GM21786 (cell line): ENCODE results near the gene CLDN10.
A peak's percentile ranks its signal among the peaks of the same experiment; 100 is the strongest.
"Not testable (repeated sequence)": the region's sequence is repeated elsewhere in the genome, so short reads cannot be mapped to it uniquely, and the experiment has no call there.

Experiments
- ATAC-seq: cut with Tn5 transposase; IDR thresholded peaks from one replicate; pipeline ENCODE4 v1.9.1; 2021; ENCODE audit not compliant: unreplicated experiment

CLDN10 gene

GRCh38 chr13:95540888-95541287 lies 11.6 kb upstream of the CLDN10 start:
- no peak for ATAC-seq

GRCh38 chr13:95541308-95541707 lies 11.2 kb upstream of the CLDN10 start:
- no peak for ATAC-seq

DNA sequence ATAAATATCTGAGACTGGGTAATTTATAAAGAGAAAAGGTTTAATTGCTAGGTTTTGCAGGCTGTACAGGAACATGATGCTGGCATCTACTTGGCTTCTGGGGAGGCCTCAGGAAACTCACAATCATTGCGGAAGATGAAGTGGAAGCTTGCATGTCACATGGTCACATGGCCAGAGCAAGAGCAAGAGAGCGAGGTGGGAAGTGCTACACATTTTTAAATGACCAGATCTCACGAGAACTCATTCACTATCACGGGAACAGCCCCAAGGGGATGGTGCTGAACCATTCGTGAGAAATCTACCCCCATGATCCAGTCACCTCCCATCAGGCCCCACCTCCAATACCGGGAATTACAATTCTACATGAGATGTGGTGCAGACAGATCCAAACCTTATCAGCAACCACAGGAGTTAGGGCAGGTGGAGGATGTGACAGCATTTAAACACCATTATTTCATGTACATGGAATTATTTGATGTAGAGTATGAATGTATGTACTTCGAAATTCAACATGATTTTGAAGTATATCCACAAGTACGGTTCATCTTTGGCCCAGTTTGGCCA lies 10.5 kb upstream of the CLDN10 start:
- ATAC-seq = no peak

DNA sequence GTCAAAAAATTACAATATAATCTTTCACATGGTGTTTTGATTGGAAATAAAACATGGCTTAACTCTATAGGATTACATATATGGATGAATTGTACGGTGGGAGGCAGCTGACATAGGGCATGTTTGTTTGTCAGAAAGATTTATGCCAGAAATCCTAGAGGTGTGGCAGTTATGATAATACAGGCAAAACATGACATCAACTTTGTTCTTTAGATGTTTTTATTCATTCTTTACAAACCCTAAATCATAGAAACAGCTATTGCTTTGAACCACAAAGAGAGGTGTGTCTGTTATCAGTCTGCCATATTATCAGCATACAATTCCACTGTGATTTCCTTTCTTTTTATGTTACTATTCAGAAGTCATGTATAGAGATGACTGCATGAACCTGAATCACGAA lies 8.2 kb upstream of the CLDN10 start:
- ATAC-seq = no peak

- no peak for ATAC-seq
These were observed 5.6 kb upstream of the CLDN10 start for GRCh38 chr13:95546919-95547318.

GRCh38 chr13:95547531-95548167 lies 4.9 kb upstream of the CLDN10 start:
- ATAC-seq = no peak

DNA sequence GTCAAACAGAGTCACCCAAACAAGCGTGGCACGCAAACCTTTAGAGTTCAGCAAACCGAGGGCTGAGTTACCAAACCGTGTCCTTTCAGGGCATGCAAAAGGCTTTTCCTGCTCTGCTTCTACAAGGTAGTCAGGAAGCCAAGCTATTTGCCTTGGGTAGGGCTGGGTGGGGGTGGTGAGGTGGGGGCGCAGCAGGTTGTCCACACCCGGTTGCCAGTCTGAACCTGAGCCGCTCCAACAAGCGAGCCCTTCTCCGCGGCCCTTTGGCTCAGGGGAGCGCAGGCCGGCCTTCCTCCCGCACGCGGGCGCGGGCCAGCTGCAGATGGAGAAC lies 347 bp upstream of the CLDN10 start:
- ATAC-seq = no peak

GRCh38 chr13:95553581-95554385 lies 1.3 kb downstream of the CLDN10 start:
- no peak for ATAC-seq

DNA sequence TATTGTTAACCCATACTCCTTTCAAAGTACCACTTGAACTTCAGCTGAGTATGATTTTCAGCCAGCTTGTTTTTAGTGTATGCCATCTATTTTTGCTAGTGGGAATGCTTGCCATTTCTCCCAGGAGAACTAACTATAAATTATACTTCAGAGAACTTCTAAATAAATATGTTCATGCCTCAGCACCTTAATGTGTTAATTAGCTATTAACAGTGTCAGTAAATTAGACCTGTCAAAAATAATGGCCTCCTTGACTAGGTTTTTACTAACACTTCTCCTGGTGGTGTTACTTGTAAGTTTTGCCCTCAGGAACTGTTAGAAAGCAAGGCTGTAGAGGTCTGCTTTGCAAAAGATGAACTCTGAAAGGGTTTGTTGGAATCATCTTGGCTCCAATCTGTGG lies 4.5 kb downstream of the CLDN10 start:
- no peak for ATAC-seq

GRCh38 chr13:95559100-95559499 lies 6.6 kb downstream of the CLDN10 start:
- ATAC-seq = no peak

- no peak for ATAC-seq
These were observed 7.9 kb downstream of the CLDN10 start for GRCh38 chr13:95560387-95560786.

DNA sequence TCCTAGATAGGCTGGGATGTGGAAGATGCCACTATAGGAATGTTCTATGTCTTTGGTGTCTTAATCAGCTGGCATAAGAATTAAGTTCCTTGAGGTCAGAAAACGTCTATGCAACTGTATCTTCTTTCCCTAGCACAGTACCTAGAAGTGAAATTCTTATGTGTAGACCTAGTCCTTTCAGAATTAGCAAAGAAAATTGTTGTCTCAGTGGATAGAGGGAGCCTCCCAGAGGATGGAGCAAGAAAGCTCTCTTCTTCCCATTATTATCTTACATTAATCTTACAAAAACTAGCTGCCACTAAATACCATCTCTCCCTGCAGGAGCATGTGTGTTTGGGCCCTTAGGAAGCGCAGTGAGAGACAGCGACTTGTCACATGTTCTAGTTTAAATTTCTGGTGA lies 11.6 kb downstream of the CLDN10 start:
- no peak for ATAC-seq

DNA sequence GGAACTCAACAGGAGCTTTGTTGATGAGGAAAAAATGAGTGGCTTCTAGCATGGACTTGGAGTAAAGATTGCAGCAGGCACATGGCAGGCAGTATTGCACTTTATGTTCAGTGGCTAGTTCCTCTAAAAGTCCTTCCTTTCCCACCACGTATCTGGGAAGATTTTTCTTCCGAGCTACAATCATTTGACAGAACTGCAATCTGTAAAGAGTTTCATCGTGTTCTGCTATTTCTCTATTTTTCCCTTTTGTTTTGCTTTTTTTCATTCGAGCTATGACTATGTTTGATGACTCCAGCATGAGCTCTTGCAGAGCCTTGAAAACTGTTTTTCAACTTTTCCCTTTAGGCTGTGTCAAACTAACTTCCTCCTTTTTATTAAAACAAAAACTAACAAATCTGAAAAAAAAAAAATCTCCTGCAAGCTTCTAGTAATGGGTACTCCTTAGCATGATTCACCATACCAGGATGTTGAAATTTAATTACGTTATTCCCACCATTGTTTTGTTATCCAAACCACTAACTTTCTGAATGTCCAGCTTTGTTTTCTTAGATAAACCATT lies 12.3 kb downstream of the CLDN10 start:
- no peak for ATAC-seq

DNA sequence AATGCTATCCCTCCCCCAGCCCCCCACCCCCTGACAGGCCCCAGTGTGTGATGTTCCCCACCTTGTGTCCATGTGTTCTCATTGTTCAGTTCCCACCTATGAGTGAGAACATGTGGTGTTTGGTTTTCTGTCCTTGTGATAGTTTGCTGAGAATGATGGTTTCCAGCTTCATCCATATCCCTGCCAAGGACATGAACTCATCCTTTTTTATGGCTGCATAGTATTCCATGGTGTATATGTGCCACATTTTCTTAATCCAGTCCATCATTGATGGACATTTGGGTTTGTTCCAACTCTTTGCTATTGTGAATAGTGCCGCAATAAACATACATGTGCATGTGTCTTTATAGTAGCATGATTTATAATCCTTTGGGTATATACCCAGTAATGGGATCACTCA lies 13.2 kb downstream of the CLDN10 start:
- not testable (repeated sequence) for ATAC-seq

DNA sequence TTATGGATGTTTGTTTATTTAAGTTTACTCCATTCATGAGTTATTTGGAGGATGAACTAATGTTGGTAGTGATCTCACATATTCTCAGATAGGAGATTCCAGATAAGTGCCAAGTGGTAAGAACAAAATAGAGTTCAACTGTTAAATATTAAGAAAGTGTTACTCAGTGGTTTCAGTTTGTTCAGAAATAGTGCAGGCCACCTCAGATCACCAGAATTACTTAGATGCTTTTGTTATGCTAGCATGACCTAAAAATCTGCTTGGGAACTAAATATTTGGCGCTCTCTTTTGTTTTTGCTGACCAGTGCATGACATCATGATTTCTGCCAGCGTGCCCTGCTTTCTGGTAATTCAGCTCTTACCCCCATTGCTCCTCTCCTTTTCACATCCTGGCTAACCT lies 15.6 kb downstream of the CLDN10 start:
- ATAC-seq = no peak

GRCh38 chr13:95570016-95570415 lies 17.5 kb downstream of the CLDN10 start:
- ATAC-seq = no peak

- no peak for ATAC-seq
These were observed 19.4 kb downstream of the CLDN10 start for GRCh38 chr13:95571941-95572340.

DNA sequence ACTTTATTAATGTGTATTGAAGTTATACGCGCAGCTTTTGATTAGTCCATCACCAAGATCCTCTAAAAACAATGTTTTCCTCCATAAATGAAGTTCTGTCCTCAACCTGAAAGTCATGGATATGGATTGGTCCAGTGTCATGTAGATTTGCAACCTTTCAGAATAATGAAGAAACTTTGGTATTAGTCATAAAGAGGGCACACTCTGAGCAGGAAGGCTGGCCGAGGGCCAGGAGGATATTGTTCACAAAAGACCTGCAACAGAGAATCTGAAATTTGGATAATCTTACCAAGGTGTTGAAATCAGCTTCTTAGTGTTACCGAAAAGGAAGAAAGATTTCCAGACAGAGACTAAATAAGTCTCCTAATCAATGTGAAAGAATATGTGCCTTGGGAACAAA lies 20.7 kb downstream of the CLDN10 start:
- ATAC-seq = no peak

DNA sequence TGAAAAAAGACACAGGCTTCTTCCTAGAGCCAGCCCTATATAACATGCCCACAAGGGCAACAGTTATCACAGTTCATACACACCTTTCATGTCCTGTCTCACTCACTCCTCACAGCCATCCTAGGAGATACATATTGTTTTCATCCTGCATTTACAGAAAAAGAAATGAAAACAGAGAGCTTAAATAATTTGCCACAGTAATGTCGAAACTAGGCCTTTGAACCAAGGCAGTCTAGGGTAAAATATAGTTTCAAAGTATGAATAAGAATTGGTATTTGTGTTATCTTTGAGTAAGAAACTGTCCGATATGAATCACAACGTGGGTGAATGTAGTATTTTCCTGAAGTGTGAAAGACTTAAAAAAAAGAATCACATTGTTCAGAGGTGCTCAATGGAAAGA lies 26.8 kb downstream of the CLDN10 start:
- ATAC-seq = peak; percentile 87

DNA sequence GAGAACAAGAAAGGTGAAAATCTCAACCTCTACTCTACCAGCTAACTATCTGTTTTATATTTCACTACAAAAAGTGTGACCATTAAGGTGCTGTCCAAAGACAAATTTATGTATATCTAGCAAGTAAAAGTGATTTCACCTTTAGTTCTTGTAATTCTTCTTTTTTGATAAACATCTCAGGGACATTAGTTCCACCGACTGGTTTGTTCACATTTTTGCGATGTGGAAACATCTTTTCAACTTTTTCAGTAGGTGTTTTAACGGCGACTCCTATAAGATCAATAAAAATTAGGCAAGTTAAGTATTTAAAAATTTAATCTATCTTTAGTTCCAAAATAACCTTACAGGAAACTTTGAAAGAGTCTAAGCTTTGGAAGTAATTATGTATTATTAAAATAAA lies 33.3 kb downstream of the CLDN10 start:
- no peak for ATAC-seq

GRCh38 chr13:95588134-95588533 lies 35.6 kb downstream of the CLDN10 start:
- ATAC-seq = no peak

DNA sequence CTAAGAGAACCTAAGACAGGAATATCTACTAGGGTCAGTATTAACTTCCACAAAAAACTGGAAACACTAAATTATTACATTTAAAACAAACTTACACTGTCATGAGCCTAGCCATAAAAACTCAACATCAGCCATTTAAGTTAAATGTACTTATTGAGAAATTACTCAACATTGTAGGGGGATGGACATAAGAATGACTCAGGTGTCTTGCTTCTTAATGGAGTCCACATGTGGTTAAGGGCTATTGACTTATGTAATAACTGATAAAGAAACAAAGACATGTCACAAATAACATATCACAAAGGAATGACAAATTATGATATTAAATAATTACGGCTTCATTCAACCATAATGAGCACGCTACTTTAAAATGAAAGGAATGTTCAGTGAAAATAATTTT lies 36.2 kb downstream of the CLDN10 start:
- no peak for ATAC-seq
